Measurements from ENCODE around the gene ARPC1B. TPM values are rescaled to one million over a fixed set of nuclear protein-coding genes. Genes with fewer than 3 reads are reported as not detected.

Gene ARPC1B
- polyA plus RNA-seq, 4 donors = 30.6 to 42.7 (median 32.5) TPM

- peak; percentile 87 to 90 (median 89) for DNase-seq (ENCODE audit: low read depth in 4 of 4, low spot score in 3 of 4)
Measured at GRCh38 chr7:99438573-99439480, 64.3 kb downstream of the ARPC1B start, which contains the start of the genes CPSF4 and PTCD1. Gene CPSF4 (plus strand): TSS chr7:99438943. CDS start chr7:99439083, 140 bp downstream. Gene PTCD1 (minus strand): TSS chr7:99438798. CDS start chr7:99435242, 3,556 bp downstream.

GRCh38 chr7:99440195-99440594, 65.7 kb downstream of the ARPC1B start:
- DNase-seq (ENCODE audit: low read depth in 4 of 4, low spot score in 3 of 4) = no peak

Other genes starting within 250 kb of the ARPC1B start
- 10 to 100 TPM; 15.7 to 18.4 (median 16.4) TPM for gene SMURF1, start 230.6 kb upstream of the ARPC1B start, polyA plus RNA-seq (ENCODE audit: insufficient read length in 4 of 4)
- gene KPNA7, start 166.6 kb upstream of the ARPC1B start, polyA plus RNA-seq (ENCODE audit: insufficient read length in 4 of 4) = not detected
- under 1 TPM in 3 of 4 donors, not detected in 1; 0.04 to 0.10 (median 0.06) TPM for gene MYH16, start 101.9 kb upstream of the ARPC1B start, polyA plus RNA-seq (ENCODE audit: insufficient read length in 4 of 4)
- gene ARPC1A, start 48.8 kb upstream of the ARPC1B start, polyA plus RNA-seq (ENCODE audit: insufficient read length in 4 of 4) = 100 to 1,000 TPM; 112 to 122 (median 116) TPM
- 100 to 1,000 TPM; 132 to 154 (median 134) TPM for gene PDAP1, start 33.9 kb downstream of the ARPC1B start, polyA plus RNA-seq (ENCODE audit: insufficient read length in 4 of 4)
- gene BUD31, start 34.2 kb downstream of the ARPC1B start, polyA plus RNA-seq (ENCODE audit: insufficient read length in 4 of 4) = 100 to 1,000 TPM; 113 to 123 (median 118) TPM
- 1 to 10 TPM; 3.7 to 6.1 (median 4.5) TPM for gene PTCD1, start 64.1 kb downstream of the ARPC1B start, polyA plus RNA-seq (ENCODE audit: insufficient read length in 4 of 4)
- gene CPSF4, start 64.2 kb downstream of the ARPC1B start, polyA plus RNA-seq (ENCODE audit: insufficient read length in 4 of 4) = 10 to 100 TPM; 30.3 to 31.5 (median 30.5) TPM
- gene ATP5MF, start 91.4 kb downstream of the ARPC1B start, polyA plus RNA-seq (ENCODE audit: insufficient read length in 4 of 4) = 100 to 1,000 TPM; 400 to 442 (median 427) TPM
- 10 to 100 TPM; 23.1 to 31.5 (median 24.2) TPM for gene ZNF789, start 98.2 kb downstream of the ARPC1B start, polyA plus RNA-seq (ENCODE audit: insufficient read length in 4 of 4)
- 10 to 100 TPM; 14.0 to 15.3 (median 14.4) TPM for gene ZNF394, start 125.6 kb downstream of the ARPC1B start, polyA plus RNA-seq (ENCODE audit: insufficient read length in 4 of 4)
- 10 to 100 TPM; 14.4 to 16.6 (median 16.3) TPM for gene ZKSCAN5, start 129.9 kb downstream of the ARPC1B start, polyA plus RNA-seq (ENCODE audit: insufficient read length in 4 of 4)
- 10 to 100 TPM; 15.8 to 18.3 (median 17.4) TPM for gene FAM200A, start 177.4 kb downstream of the ARPC1B start, polyA plus RNA-seq (ENCODE audit: insufficient read length in 4 of 4)
- gene ZNF655, start 183.9 kb downstream of the ARPC1B start, polyA plus RNA-seq (ENCODE audit: insufficient read length in 4 of 4) = 10 to 100 TPM; 65.7 to 81.6 (median 73.6) TPM
- gene TMEM225B, start 223.5 kb downstream of the ARPC1B start, polyA plus RNA-seq (ENCODE audit: insufficient read length in 4 of 4) = 1 to 10 TPM; 1.5 to 2.8 (median 2.4) TPM
- 10 to 100 TPM; 18.2 to 20.9 (median 19.6) TPM for gene ZSCAN25, start 242.2 kb downstream of the ARPC1B start, polyA plus RNA-seq (ENCODE audit: insufficient read length in 4 of 4)